K562 (cell line): ENCODE measurements around the gene LRRC8E. TPM values are rescaled to one million over a fixed set of nuclear protein-coding genes. Genes with fewer than 3 reads are reported as not detected.
A peak's percentile ranks its signal among the peaks of the same experiment; 100 is the strongest.

Experiments used
- BDP1 ChIP-seq: IDR thresholded peaks from 3 replicates; pipeline ENCODE4 v1.6.1; 2011; ENCODE audit not compliant: insufficient read length, insufficient read depth
- BHLHE40 ChIP-seq: IDR thresholded peaks from 2 replicates; pipeline ENCODE4 v1.6.1; 2011; ENCODE audit warnings: low read length, improper control_type of control experiment
- FOXK1 ChIP-seq: sonication (generic); formaldehyde crosslinking; IDR thresholded peaks from 2 replicates; pipeline ENCODE4 v1.8.0; 2022; ENCODE audit warnings: missing genetic modification reagents, mild to moderate bottlenecking, borderline replicate concordance
- FOXM1 ChIP-seq, 2 experiments: fragments of 450-650 bp in 1 of 2; sonication (generic) in 1 of 2; formaldehyde crosslinking in 1 of 2; IDR thresholded peaks; 2 replicates each; pipeline versions ENCODE4 v1.6.1 to v1.9.0; 2017 to 2022; ENCODE audit warnings: low read depth in 2 of 2, mild to moderate bottlenecking in 2 of 2, missing genetic modification reagents in 1 of 2, moderate library complexity in 1 of 2
- FUS ChIP-seq: fragments of 200-400 bp; formaldehyde crosslinking; optimal IDR thresholded peaks from 2 replicates; pipeline ENCODE3; 2017; ENCODE audit warnings: low read depth, low read length
- MTA2 ChIP-seq: fragments of 450-650 bp; IDR thresholded peaks from 2 replicates; pipeline ENCODE4 v1.6.1; 2016; ENCODE audit warnings: low read depth
- NFIC ChIP-seq: fragments of 450-650 bp; IDR thresholded peaks from 2 replicates; pipeline ENCODE4 v1.6.1; 2017; ENCODE audit warnings: mild to moderate bottlenecking, inconsistent platforms
- POLR2AphosphoS2 ChIP-seq: IDR thresholded peaks from 2 replicates; pipeline ENCODE4 v1.6.1; 2012; ENCODE audit warnings: low read length, improper control_type of control experiment
- SMARCA5 ChIP-seq: fragments of 450-650 bp; IDR thresholded peaks from 2 replicates; pipeline ENCODE4 v1.6.1; 2016
- SUPT5H ChIP-seq: fragments of 450-650 bp; IDR thresholded peaks from 2 replicates; pipeline ENCODE4 v1.6.1; 2016
- ZFP30 ChIP-seq: fragments of 250-450 bp; sonication (Bioruptor Pico); IDR thresholded peaks from 2 replicates; pipeline ENCODE4 v1.8.0; 2022; ENCODE audit warnings: moderate library complexity, mild to moderate bottlenecking, inconsistent platforms, borderline replicate concordance
- ZNF134 ChIP-seq: fragments of 250-450 bp; sonication (Bioruptor Pico); conservative IDR thresholded peaks from 2 replicates; pipeline ENCODE4 v1.4.0; 2020
- ZNF146 ChIP-seq: IDR thresholded peaks from one replicate; pipeline ENCODE4 v1.6.1; 2018; ENCODE audit warnings: missing compliant biosample characterization; ENCODE audit not compliant: unreplicated experiment
- ZNF699 ChIP-seq: fragments of 250-450 bp; sonication (Bioruptor Pico); IDR thresholded peaks from 2 replicates; pipeline ENCODE4 v1.8.0; 2021; ENCODE audit warnings: mild to moderate bottlenecking, moderate library complexity; ENCODE audit not compliant: insufficient replicate concordance
- polyA plus RNA-seq, 8 experiments: library from polyadenylated mRNA; depleted of rRNA in 4 of 8; stranded (reverse) in 5 of 8; unstranded in 3 of 8; fragments of >200 nt; fragmentation: Nextera tagmentation in 2 of 8; fragmentation: Illumina TruSeq in 1 of 8; extraction: Ambion mirVana in 2 of 8; extraction: Trizol in 1 of 8; gene quantifications; 2 replicates each; pipeline versions ENCODE4 v1.2.1 to v1.2.3, GENCODE V29; 2011 to 2014; ENCODE audit warnings: inconsistent platforms in 1 of 8, missing spikeins in 1 of 8
- total RNA-seq, 7 experiments: library from RNA; depleted of rRNA in 6 of 7; stranded (reverse); fragments of >200 nt in 6 of 7; fragmentation: Illumina TruSeq in 2 of 7; extraction: Trizol in 2 of 7; gene quantifications; 2 replicates each; pipeline versions ENCODE4 v1.2.1 to v1.2.3, GENCODE V29; 2011 to 2021; ENCODE audit warnings: low replicate concordance in 1 of 7
- TF ChIP-seq, protein P1 (sequence below), 2 experiments: fragments of 450-650 bp; IDR thresholded peaks; 2 replicates each; pipeline ENCODE4 v1.6.1; 2016
- TF ChIP-seq, protein P2 (sequence below): fragments of 450-650 bp; formaldehyde crosslinking; IDR thresholded peaks from 2 replicates; pipeline ENCODE4 v1.4.0; 2020; ENCODE audit warnings: mild to moderate bottlenecking, moderate library complexity
- TF ChIP-seq, protein P3 (sequence below): fragments of 450-650 bp; IDR thresholded peaks from 2 replicates; pipeline ENCODE4 v1.6.1; 2018; ENCODE audit warnings: mild to moderate bottlenecking, low read depth; ENCODE audit not compliant: partially characterized antibody
- TF ChIP-seq, protein P4 (sequence below): fragments of 250-450 bp; sonication (Bioruptor Pico); IDR thresholded peaks from 2 replicates; pipeline ENCODE4 v1.5.0; 2021; ENCODE audit warnings: mild to moderate bottlenecking, moderate library complexity

The LRRC8E gene
- total and polyA plus RNA-seq, 9 of the 15 experiments (the other 6 are each of a cell fraction or from before 2014, with no cell fraction given), result 0.08 to 5.7 (median 3.5) TPM; not detected in 1

DNA sequence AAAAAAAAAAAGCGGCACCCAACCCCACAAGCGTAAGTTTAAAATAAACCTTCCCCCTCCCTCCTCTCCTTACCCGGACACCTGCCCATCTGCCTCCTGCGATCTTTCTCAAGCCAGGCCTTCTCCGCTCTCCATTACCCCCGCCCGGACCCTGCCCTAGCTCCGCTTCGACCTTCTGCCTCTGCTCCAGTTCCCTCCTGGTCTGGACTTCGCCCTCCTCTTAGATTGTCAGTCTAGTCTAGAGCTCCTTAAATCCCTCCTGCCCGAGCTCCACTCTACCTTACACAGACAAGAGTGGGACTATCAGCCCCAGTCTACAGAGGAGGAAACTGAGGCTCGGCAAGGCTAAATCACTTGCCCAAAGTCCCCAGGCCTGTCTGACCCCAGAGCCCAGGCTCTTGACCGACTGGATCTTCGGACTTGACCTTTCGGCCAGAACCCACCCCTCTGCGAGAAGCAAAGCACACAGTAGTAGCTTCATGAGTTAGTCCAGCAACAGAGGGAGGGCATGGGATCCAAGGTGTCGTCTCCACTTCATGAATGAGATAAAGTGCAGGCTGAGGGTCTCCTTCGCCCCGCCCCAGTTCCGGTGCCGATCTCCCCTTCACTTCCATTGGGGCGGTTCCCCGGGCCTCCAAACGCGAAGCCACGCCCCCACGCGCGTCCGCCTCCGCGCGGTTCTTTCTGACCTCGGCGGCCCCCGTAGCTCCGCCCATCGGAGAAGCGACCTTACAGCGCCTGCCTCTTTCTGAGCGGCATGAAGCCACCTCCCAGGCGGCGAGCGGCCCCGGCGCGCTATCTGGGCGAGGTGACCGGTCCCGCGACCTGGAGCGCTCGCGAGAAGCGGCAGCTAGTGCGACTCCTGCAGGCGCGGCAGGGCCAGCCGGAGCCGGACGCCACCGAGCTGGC is 31.6 kb downstream of the LRRC8E start, which contains the start of gene SNAPC2 (continued):
- TF ChIP-seq ZNF699 (CRISPR knock-in tag) (no peak), FOXM1 (IDR thresholded peaks at IDR 0.05; ENCODE audit: low read depth) (no peak), FOXM1 (CRISPR knock-in tag; IDR thresholded peaks at IDR 0.05; ENCODE audit: low read depth) (no peak; the same call in 1 of the 2 replicates), BHLHE40 (peak; percentile 46), MTA2 (no peak), BDP1 (no peak), SMARCA5 (no peak), ZNF134 (CRISPR knock-in tag) (no peak), NFIC (peak; percentile 78), SUPT5H (peak; percentile 63), FOXK1 (CRISPR knock-in tag) (no peak), ZNF146 (CRISPR knock-in tag) (no peak), POLR2AphosphoS2 (no peak), FUS (no peak), ZFP30 (CRISPR knock-in tag) (no peak)
- TF ChIP-seq, protein P1, sequence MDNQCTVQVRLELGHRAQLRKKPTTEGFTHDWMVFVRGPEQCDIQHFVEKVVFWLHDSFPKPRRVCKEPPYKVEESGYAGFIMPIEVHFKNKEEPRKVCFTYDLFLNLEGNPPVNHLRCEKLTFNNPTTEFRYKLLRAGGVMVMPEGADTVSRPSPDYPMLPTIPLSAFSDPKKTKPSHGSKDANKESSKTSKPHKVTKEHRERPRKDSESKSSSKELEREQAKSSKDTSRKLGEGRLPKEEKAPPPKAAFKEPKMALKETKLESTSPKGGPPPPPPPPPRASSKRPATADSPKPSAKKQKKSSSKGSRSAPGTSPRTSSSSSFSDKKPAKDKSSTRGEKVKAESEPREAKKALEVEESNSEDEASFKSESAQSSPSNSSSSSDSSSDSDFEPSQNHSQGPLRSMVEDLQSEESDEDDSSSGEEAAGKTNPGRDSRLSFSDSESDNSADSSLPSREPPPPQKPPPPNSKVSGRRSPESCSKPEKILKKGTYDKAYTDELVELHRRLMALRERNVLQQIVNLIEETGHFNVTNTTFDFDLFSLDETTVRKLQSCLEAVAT (IDR thresholded peaks at IDR 0.05), result no peak
- TF ChIP-seq, protein P2, sequence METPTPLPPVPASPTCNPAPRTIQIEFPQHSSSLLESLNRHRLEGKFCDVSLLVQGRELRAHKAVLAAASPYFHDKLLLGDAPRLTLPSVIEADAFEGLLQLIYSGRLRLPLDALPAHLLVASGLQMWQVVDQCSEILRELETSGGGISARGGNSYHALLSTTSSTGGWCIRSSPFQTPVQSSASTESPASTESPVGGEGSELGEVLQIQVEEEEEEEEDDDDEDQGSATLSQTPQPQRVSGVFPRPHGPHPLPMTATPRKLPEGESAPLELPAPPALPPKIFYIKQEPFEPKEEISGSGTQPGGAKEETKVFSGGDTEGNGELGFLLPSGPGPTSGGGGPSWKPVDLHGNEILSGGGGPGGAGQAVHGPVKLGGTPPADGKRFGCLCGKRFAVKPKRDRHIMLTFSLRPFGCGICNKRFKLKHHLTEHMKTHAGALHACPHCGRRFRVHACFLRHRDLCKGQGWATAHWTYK (CRISPR knock-in tag), result no peak; the same call in 1 of the 2 replicates
- TF ChIP-seq, protein P3, sequence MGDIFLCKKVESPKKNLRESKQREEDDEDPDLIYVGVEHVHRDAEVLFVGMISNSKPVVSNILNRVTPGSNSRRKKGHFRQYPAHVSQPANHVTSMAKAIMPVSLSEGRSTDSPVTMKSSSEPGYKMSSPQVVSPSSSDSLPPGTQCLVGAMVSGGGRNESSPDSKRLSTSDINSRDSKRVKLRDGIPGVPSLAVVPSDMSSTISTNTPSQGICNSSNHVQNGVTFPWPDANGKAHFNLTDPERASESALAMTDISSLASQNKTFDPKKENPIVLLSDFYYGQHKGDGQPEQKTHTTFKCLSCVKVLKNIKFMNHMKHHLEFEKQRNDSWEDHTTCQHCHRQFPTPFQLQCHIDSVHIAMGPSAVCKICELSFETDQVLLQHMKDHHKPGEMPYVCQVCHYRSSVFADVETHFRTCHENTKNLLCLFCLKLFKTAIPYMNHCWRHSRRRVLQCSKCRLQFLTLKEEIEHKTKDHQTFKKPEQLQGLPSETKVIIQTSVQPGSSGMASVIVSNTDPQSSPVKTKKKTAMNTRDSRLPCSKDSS, result no peak
- TF ChIP-seq, protein P4, sequence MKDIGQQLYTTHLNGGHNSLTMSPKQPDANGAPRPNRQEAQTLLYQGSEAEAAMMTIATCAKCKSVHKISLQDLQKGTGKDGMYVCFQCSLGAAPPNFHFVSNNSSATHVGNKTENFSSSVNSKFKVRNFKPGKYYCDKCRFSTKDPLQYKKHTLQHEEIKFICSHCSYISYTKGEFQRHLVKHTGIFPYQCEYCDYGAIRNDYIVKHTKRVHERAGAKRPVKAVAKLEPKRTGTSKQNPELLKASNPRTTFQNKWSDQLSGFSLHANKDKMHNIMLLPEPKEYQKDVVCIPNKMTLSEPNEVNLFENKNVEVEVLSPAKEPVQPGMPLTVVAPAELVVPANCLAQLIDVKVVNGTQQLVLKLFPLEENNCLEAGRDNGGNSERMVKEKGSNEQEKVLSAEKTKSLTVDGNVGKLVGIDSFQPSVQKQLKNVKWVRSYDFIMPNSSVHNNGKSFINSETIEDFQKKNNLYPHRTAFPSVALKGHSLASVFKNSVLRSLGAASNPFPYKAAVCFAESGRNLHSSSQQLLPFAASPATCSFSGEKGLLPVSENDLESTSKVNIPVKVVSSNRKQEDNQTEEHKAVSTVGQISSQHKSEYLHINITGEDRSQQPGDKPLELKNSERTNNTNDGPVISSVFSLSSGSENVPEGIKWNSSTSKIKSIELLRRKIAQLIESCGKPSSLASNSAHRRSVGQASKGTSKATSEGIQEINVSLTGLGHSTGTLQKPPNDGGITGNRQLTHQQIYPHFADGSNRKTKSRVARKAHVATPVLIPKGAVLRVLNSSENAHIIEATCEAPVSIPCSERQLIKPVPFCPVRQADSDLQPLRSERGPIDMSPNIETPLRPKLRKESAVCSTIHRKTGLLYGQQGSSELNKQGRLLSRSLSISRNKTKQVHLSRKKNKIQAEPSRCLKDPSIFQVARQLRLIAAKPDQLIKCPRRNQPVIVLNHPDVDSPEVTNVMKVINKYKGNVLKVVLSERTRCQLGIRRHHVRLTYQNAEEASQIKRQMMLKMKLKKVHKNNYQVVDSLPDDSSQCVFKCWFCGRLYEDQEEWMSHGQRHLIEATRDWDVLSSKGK, result no peak
